GM19035 (cell line): ENCODE data around the gene KRTCAP3.
A peak's percentile ranks its signal among the peaks of the same experiment; 100 is the strongest.
"Not testable (repeated sequence)": the region's sequence is repeated elsewhere in the genome, so short reads cannot be mapped to it uniquely, and the experiment has no call there.

Experiments
- ATAC-seq: cut with Tn5 transposase; IDR thresholded peaks from one replicate; pipeline ENCODE4 v1.9.1; 2021; ENCODE audit not compliant: unreplicated experiment

The KRTCAP3 gene

GRCh38 chr2:27441958-27442919 is at the start of gene KRTCAP3:
Gene KRTCAP3 (plus strand): TSS chr2:27442381. CDS start chr2:27442413, 32 bp downstream.
- no peak for ATAC-seq

- no peak for ATAC-seq
Observed at GRCh38 chr2:27393225-27393624, 49.0 kb upstream of the KRTCAP3 start.

- ATAC-seq = no peak
Observed at GRCh38 chr2:27398962-27399361, 43.2 kb upstream of the KRTCAP3 start.

GRCh38 chr2:27400348-27401135 is 41.6 kb upstream of the KRTCAP3 start:
- no peak for ATAC-seq

- no peak for ATAC-seq
Observed at GRCh38 chr2:27407798-27408491, 34.2 kb upstream of the KRTCAP3 start.

- ATAC-seq = peak; percentile 34
Observed at GRCh38 chr2:27408601-27409320, 33.4 kb upstream of the KRTCAP3 start.

GRCh38 chr2:27409321-27410073 is 32.7 kb upstream of the KRTCAP3 start, which contains the start of gene PPM1G:
Gene PPM1G (minus strand): TSS chr2:27409591. CDS start chr2:27409422, 169 bp downstream.
- peak; percentile 95 for ATAC-seq

- ATAC-seq = no peak
Observed at GRCh38 chr2:27412419-27413152, 29.6 kb upstream of the KRTCAP3 start.

- ATAC-seq = no peak
Observed at GRCh38 chr2:27416151-27416550, 26.0 kb upstream of the KRTCAP3 start.

- ATAC-seq = no peak
Observed at GRCh38 chr2:27420996-27421395, 21.2 kb upstream of the KRTCAP3 start.

GRCh38 chr2:27421660-27422250 is 20.4 kb upstream of the KRTCAP3 start:
- no peak for ATAC-seq

- ATAC-seq = no peak
Observed at GRCh38 chr2:27422958-27423357, 19.2 kb upstream of the KRTCAP3 start.

- not testable (repeated sequence) for ATAC-seq
Observed at GRCh38 chr2:27425039-27425438, 17.1 kb upstream of the KRTCAP3 start.

- no peak for ATAC-seq
Observed at GRCh38 chr2:27427863-27428212, 14.3 kb upstream of the KRTCAP3 start.

GRCh38 chr2:27428213-27428977 is 13.8 kb upstream of the KRTCAP3 start, which contains the start of gene NRBP1:
Gene NRBP1 (plus strand): TSS chr2:27428631. CDS start chr2:27433274, 4,643 bp downstream.
- peak; percentile 86 for ATAC-seq

- ATAC-seq = peak; percentile 69
Observed at GRCh38 chr2:27428978-27429541, 13.1 kb upstream of the KRTCAP3 start.

GRCh38 chr2:27431395-27431794 is 10.8 kb upstream of the KRTCAP3 start:
- no peak for ATAC-seq
